ENCODE data around the gene LHX5. TPM values are rescaled to one million over a fixed set of nuclear protein-coding genes. Genes with fewer than 3 reads are reported as not detected.

Gene LHX5
- 0.02 to 0.07 TPM (median 0.05 TPM) in 4 of 5 replicates, not detected in the other for total RNA-seq (2022; extraction: Qiagen RNA extraction)

GRCh38 chr12:113471619-113472171, at the start of gene LHX5:
LHX5 (minus strand) TSS chr12:113471871; CDS start chr12:113471498, 373 bp downstream.

GRCh38 chr12:113422030-113422885, 49.4 kb downstream of the LHX5 start, which contains the start of gene SDSL:
SDSL (plus strand) TSS chr12:113422380; CDS start chr12:113427983, 5,603 bp downstream.

Other genes starting within 250 kb of the LHX5 start
- gene SLC8B1, start 136.8 kb downstream of the LHX5 start, total RNA-seq (2022; extraction: Qiagen RNA extraction) = 6.9 to 10.6 TPM (median 8.6 TPM) in 5 replicates
- gene PLBD2, start 113.3 kb downstream of the LHX5 start, total RNA-seq (2022; extraction: Qiagen RNA extraction) = 28.4 to 34.5 TPM (median 32.2 TPM) in 5 replicates
- gene SDS, start 68.0 kb downstream of the LHX5 start, total RNA-seq (2022; extraction: Qiagen RNA extraction) = 0.49 to 1.8 TPM (median 1.6 TPM) in 5 replicates
- gene SDSL, start 49.5 kb downstream of the LHX5 start, total RNA-seq (2022; extraction: Qiagen RNA extraction) = 24.5 to 31.5 TPM (median 27.4 TPM) in 5 replicates